Glomerular endothelial cell (primary cell): ENCODE results near the gene KCNAB1. TPM values are rescaled to one million over a fixed set of nuclear protein-coding genes. Genes with fewer than 3 reads are reported as not detected.
A peak's percentile ranks its signal among the peaks of the same experiment; 100 is the strongest.
"Not testable (repeated sequence)": the region's sequence is repeated elsewhere in the genome, so short reads cannot be mapped to it uniquely, and the experiment has no call there.

ENCODE experiments used
- DNase-seq: peaks from one replicate; pipeline ENCODE4 v3.0.0-alpha.2; 2011; ENCODE audit warnings: low read depth, low spot score; ENCODE audit errors: extremely low read depth
- total RNA-seq: library from RNA; depleted of rRNA; stranded (reverse); fragments of >200 nt; gene quantifications from 2 replicates; pipeline ENCODE4 v1.2.3, GENCODE V29; 2015

KCNAB1 gene
- total RNA-seq, 1 donor from 2014 or later, result 0.70 TPM

DNA sequence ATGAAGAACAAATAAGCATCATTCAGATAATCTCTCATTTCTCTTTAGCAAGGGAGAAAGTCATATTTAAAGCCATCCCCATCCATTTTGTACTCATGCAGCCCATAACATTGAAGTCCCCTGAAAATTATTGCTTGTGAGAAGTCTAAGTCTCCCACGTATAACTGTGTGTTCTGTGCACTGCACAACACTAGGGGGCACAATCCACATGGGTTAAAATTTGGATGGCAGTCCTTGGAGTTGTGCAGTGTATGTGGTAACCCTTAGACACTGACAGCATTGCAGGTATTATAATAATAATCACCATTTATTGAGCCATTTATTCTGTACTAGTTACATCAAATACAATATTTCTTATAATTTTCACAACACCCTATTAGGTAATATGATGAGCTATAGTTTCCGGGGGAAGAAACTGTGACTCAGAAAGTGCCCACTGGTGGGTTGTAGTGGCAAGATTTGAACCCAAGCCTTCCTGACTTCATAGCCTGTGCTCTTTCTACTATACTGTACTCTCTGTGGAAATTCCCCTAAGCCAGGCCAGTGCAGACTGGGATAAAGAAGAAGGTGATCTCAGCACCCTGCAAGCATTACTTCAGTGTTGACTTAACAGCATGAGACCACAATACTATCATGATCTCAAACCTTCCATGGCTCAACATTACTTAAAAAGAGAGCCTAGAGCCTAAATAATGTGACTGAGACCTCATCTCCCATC is 15.7 kb downstream of the KCNAB1 start:
- no peak for DNase-seq

GRCh38 chr3:156137397-156137796 is 17.0 kb downstream of the KCNAB1 start:
- not testable (repeated sequence) for DNase-seq

GRCh38 chr3:156140001-156140595 is 19.7 kb downstream of the KCNAB1 start:
- DNase-seq, result no peak

- DNase-seq, result no peak
These were observed 22.3 kb downstream of the KCNAB1 start for GRCh38 chr3:156142702-156143101.

GRCh38 chr3:156143136-156143535 is 22.8 kb downstream of the KCNAB1 start:
- no peak for DNase-seq

- DNase-seq, result no peak
These were observed 23.7 kb downstream of the KCNAB1 start for GRCh38 chr3:156144060-156144459.

DNA sequence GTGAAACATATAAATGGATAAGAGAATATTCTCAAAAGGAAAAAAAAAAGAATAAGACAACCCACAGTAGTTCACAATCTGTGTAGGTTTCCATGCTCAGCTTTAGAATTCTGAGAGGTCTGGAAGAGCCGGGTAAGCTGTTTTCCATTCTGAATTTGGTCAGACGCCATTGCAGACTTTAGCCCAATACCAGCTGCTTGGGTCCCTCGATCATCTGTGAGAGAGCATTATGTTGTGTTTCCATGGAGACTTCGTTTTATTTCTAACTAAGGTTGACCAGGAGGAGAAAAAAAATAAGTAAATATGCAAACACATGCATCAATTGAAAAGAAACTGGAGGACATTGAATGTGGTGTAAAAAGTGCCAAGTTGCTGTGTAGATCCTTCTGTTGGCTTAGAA is 25.5 kb downstream of the KCNAB1 start:
- DNase-seq, result no peak

GRCh38 chr3:156148345-156148945 is 28.1 kb downstream of the KCNAB1 start:
- no peak for DNase-seq

DNA sequence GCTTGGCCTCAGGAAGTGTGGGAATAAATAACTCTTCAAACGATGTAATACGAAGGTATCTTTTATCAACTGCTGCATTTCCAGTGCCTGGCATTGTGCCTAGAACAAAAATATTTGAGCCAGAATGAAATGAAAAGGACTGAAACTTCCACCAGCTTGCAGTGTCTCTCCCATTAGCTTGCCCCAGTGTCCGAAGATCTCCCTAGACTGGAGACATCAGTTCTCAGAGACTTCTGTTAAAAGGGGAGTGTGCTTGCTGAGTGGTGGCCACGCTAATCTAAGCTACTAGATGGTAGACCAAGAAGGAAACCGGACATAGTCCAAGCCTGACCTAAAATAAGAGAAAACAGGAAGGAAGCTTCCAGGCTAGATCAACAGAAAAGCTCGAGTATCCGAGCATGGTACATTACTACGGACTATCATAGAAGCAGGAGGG is 28.6 kb downstream of the KCNAB1 start:
- DNase-seq, result peak; percentile 16

GRCh38 chr3:156149876-156150275 is 29.5 kb downstream of the KCNAB1 start:
- DNase-seq, result no peak

DNA sequence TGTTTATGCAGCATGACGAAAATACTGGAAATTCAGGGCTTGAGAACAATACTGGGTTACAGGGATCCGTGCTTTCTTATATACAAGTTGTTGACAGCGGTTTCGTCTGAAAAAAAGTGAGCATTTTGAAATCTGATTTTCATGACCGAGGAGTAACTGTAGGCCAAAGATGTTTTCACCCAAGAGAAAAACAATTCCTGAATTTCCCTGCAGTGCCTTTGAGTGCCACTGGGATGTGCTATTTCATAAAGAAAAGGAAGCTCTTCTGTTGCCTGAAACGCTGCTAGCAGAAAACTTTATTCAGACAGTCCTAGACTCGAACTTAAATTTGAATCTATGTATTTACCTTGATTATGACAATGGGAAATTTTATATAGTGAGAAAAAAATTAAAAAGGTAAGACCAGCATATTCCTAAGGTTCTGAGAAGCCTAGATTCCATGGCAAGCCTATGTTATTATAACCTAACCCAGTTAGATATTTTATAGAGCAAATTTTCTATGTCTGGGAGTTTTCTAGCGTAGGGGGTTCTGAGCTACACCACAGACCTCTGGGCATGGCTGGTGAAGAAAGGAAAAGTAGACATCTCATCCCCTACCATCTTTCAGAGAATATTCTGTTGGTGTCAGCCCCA is 30.2 kb downstream of the KCNAB1 start:
- peak; percentile 41 for DNase-seq

GRCh38 chr3:156151824-156152428 is 31.5 kb downstream of the KCNAB1 start:
- DNase-seq, result peak; percentile 39

GRCh38 chr3:156158656-156159295 is 38.4 kb downstream of the KCNAB1 start:
- no peak for DNase-seq

DNA sequence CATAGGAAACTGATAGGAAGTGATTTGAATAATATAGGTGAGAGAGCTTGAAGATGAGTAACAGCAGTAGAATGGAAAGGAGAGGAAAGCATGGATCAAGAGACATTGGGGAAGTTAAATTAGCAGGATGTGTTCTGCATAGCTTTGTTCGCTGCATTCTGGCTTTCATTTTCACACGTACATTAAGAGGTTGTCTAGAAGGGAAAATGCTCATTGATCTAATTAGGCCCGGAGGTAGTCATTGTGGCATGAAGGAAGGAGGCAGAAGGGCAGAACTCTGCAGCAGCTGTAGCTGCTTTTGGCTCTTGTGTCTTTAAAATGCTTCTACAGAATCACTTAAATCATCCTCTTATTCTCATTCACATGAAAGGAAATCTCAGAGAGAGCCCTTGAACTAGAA is 40.3 kb downstream of the KCNAB1 start:
- no peak for DNase-seq

DNA sequence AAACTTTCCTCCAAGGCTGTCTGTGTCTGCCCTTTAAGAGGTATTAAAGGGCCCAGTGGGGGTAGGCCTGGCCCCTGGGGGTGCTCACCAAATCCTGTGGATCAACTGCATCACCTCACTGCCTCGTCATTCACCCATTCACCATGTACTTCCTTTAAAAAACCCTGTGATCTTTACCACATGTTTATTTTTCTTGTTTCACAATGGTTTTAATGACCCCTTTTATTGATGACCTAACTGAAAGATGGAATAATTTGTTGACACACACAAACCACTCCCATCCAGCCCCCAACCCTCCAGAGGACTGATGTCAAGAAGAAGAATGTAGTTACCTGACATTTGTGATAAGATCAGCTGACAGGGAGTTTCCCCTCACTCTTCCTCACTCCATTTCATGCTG is 40.8 kb downstream of the KCNAB1 start:
- DNase-seq, result no peak

- DNase-seq, result no peak
These were observed 43.5 kb downstream of the KCNAB1 start for GRCh38 chr3:156163848-156164247.

DNA sequence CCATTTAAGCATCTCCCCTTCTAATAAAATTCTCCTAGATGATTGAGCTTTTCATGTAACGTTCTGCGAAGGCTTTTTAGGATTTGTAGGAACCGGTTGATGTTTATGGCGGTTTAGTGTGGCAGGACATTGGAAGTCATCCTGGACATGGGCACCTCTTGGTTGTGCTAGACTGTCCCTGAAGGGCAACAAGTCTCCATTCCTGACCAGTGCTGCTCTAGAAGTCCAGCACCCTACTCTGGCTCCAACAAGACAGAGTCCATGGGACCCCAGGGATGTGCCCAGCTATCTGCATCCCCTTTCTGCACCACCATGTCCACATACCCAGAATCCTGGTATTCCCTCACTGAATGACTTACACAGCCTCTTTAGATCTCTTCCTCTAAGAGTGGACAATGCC is 46.4 kb downstream of the KCNAB1 start:
- DNase-seq, result no peak

DNA sequence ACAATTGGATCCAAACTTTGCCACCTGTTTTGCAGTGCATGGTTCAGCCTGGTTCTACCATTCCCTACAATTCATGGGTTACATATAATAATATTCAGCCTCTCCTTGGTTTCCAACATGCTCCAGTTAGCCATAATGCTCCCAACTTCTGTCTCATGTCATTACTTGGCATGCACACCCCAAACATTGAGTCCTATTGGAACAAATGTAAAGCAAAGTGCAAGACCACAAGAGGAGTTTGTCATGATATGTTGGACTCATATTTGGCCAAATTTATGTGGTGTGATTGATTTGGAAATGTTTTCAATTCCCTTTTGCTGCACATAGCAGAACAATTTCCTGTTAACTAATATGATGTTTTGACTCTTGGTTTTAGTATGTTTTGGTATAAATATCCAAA is 50.2 kb downstream of the KCNAB1 start:
- no peak for DNase-seq

DNA sequence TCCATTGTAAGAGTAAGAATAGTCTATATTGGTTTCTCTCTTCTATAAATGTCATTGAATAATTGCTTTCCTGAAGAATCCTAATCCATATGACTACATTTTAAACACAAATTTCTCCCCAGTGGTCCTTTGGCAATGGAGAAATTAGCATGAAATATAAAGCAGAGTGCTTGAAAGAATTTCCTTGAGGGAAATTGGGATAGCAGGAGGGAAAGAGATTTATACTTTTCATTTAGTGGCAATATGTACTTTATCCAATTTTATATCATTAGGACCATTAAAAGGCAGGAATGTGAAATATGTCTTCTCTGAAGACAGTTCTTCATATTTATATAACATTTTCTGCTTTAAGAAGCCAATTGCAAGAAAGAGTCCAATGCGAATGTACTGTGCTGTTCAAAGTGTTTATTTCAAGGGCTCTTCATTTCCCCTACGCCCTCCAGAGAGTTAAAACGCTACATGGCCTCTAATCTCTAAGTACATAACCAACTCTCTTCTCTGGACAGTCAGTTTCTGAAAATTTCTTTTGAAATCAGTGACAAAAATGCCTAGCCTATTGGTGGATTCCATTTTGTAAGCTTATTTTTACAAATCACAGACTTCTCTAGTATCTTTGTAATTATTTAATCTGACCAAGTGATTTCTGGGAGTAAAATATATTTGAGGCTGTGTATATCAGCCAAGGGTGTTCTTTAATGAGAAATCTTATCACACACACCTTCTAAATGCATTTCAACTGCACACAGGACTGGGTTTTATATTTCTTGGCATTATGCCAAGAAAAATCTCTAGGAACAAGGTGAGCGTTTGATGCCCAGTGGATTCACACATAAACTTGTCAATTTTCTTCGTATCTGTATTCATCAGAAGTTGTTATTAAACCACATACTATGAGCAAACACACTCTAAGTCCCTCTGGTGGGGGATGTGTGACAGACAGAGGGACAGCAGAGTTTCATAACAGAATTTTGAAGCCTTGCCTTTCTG is 51.2 kb downstream of the KCNAB1 start:
- no peak for DNase-seq

GRCh38 chr3:156172536-156172935 is 52.2 kb downstream of the KCNAB1 start:
- DNase-seq, result no peak
